Lung (tissue), 12 donors: ENCODE data around the gene PLAAT5. TPM values are rescaled to one million over a fixed set of nuclear protein-coding genes. Genes with fewer than 3 reads are reported as not detected.
A peak's percentile ranks its signal among the peaks of the same experiment; 100 is the strongest.

ENCODE experiments used
- ATAC-seq: fragments of 200-7000 bp; cut with Tn5 transposase; one replicate; pipeline ENCODE4 v1.9.1; 2020; ENCODE audit warnings: moderate number of reproducible peaks; ENCODE audit not compliant: insufficient read depth, low FRiP score
- DNase-seq, 3 donors: peaks; one replicate each; pipeline ENCODE4 v3.0.0-alpha.2; 2013 to 2017
- H3K27ac ChIP-seq, 2 donors: one replicate each; pipeline ENCODE4 v1.5.1; 2013; ENCODE audit warnings: mild to moderate bottlenecking in 2 of 2, moderate library complexity in 2 of 2, control low read depth in 1 of 2, inconsistent platforms in 1 of 2, low read depth in 1 of 2, low read length in 1 of 2
- H3K27me3 ChIP-seq, 3 donors: one replicate each; pipeline ENCODE4 v1.5.1; 2013; ENCODE audit warnings: low read length in 2 of 3; ENCODE audit not compliant: control insufficient read depth in 3 of 3, insufficient read depth in 3 of 3
- H3K36me3 ChIP-seq, 4 donors: one replicate each; pipeline ENCODE4 v1.5.1; 2013; ENCODE audit warnings: low read length in 4 of 4, mild to moderate bottlenecking in 1 of 4, moderate library complexity in 1 of 4; ENCODE audit not compliant: control insufficient read depth in 4 of 4, insufficient read depth in 4 of 4
- H3K4me1 ChIP-seq, 5 donors: one replicate each; pipeline ENCODE4 v1.5.1; 2013; ENCODE audit warnings: low read length in 5 of 5, mild to moderate bottlenecking in 2 of 5, moderate library complexity in 1 of 5; ENCODE audit not compliant: control insufficient read depth in 5 of 5, insufficient read depth in 5 of 5
- H3K4me3 ChIP-seq: one replicate; pipeline ENCODE4 v1.5.1; 2013; ENCODE audit warnings: mild to moderate bottlenecking, control low read depth, moderate library complexity
- H3K9ac ChIP-seq, 2 donors: one replicate each; pipeline ENCODE4 v1.5.1; 2013; ENCODE audit warnings: low read length in 2 of 2, control low read depth in 1 of 2; ENCODE audit not compliant: insufficient read depth in 1 of 2
- H3K9me3 ChIP-seq, 4 donors: one replicate each; pipeline ENCODE4 v1.5.1; 2013; ENCODE audit warnings: low read length in 3 of 4, mild to moderate bottlenecking in 1 of 4, moderate library complexity in 1 of 4; ENCODE audit not compliant: control insufficient read depth in 4 of 4, insufficient read depth in 3 of 4
- CTCF ChIP-seq: IDR thresholded peaks from 2 replicates; pipeline ENCODE4 v1.5.1; 2012; ENCODE audit warnings: mild to moderate bottlenecking; ENCODE audit errors: control extremely low read depth, extremely low read depth
- WGBS, 2 donors: extraction: QIAGEN DNeasy Blood & Tissue Kit; methylation state at CpG; one replicate each; pipeline ENCODE4 v1.1.7; 2013; 5-methylcytosine and 5-hydroxymethylcytosine counted together
- polyA plus RNA-seq, 2 donors: library from polyadenylated mRNA; stranded (reverse); fragments of 200-250 nt; gene quantifications; one replicate each; pipeline ENCODE4 v1.2.1, GENCODE V29; 2013
- total RNA-seq, 2 donors: library from RNA; depleted of rRNA in 1 of 2; stranded (reverse); fragments of >200 nt in 1 of 2; gene quantifications; one replicate each; pipeline ENCODE4 v1.2.1, GENCODE V29; 2014 to 2021
- donor health status: control.
- donor health status: control.
- donor health status: Bipolar disorder and iron deficiency.
- donor health status: healthy.
- donor health status: DM: yes; HTN: yes; CAD: no.

The PLAAT5 gene
- total and polyA plus RNA-seq, 4 donors, result 1.1 to 5.6 (median 3.2) TPM

GRCh38 chr11:63480039-63480438 lies 10.9 kb downstream of the PLAAT5 start:
- Histone ChIP-seq H3K27ac (no peak overlapping the region), H3K27me3 (no peaks in the 10 kb centered on the region), H3K36me3 (no peaks in the 10 kb centered on the region), H3K9me3 (peaks cover 0 to 4% (median 0%) of the 10 kb centered on the region in 4 donors), H3K4me3 (no peak overlapping the region), H3K4me1 (peaks cover 0 to 3% (median 0%) of the 10 kb centered on the region in 5 donors), H3K9ac (no peak overlapping the region)
- ATAC-seq (no peak), DNase-seq (no peak)
- 83 to 91% methylated on average over 6 of the region's 6 CpGs for WGBS, 2 donors
- TF ChIP-seq CTCF, result no peak

GRCh38 chr11:63478896-63479295 lies 12.1 kb downstream of the PLAAT5 start:
- Histone ChIP-seq H3K9me3 (no peaks in the 10 kb centered on the region), H3K36me3 (no peaks in the 10 kb centered on the region), H3K27me3 (no peaks in the 10 kb centered on the region), H3K4me3 (no peak overlapping the region), H3K4me1 (peaks cover 0 to 3% (median 0%) of the 10 kb centered on the region in 5 donors), H3K9ac (peak overlapping the region in 1 of 2 donors; percentile 40), H3K27ac (no peak overlapping the region)
- peak; percentile 72 to 85 (median 85) for DNase-seq
- peak; percentile 96 for TF ChIP-seq CTCF
- ATAC-seq, result peak; percentile 91
- 16 to 18% methylated on average over 5 of the region's 5 CpGs for WGBS, 2 donors

GRCh38 chr11:63476618-63477017 lies 14.3 kb downstream of the PLAAT5 start:
- no peak overlapping the region for H3K4me3 ChIP-seq
- no peak for ATAC-seq
- no peak overlapping the region for H3K9ac ChIP-seq
- no peak for TF ChIP-seq CTCF
- no peak overlapping the region for H3K27ac ChIP-seq
- no peak for DNase-seq
- no peaks in the 10 kb centered on the region for H3K9me3 ChIP-seq
- H3K36me3 ChIP-seq, result no peaks in the 10 kb centered on the region
- no peaks in the 10 kb centered on the region for H3K27me3 ChIP-seq
- peaks cover 0 to 3% (median 0%) of the 10 kb centered on the region in 5 donors for H3K4me1 ChIP-seq

- Histone ChIP-seq H3K27ac (no peak overlapping the region), H3K36me3 (no peaks in the 10 kb centered on the region), H3K4me3 (no peak overlapping the region), H3K27me3 (no peaks in the 10 kb centered on the region), H3K4me1 (no peaks in the 10 kb centered on the region), H3K9ac (no peak overlapping the region), H3K9me3 (peaks cover 0 to 5% (median 0%) of the 10 kb centered on the region in 4 donors)
- ATAC-seq (no peak), DNase-seq (no peak)
- 71 to 81% methylated on average over 3 of the region's 3 CpGs for WGBS, 2 donors
- TF ChIP-seq CTCF, result no peak
Observed at GRCh38 chr11:63472372-63472771, 18.6 kb downstream of the PLAAT5 start.
